Duodenal mucosa (tissue), 2 donors: ENCODE measurements around the gene WNT11.

Experiments used
- H3K27ac ChIP-seq: one replicate; pipeline ENCODE4 v1.7.0; 2013; ENCODE audit warnings: low read depth, low read length
- H3K27me3 ChIP-seq, 2 donors: one replicate each; pipeline ENCODE4 v1.7.0; 2013; ENCODE audit warnings: low read length in 2 of 2, control low read depth in 1 of 2; ENCODE audit not compliant: insufficient read depth in 2 of 2, control insufficient read depth in 1 of 2
- H3K36me3 ChIP-seq, 2 donors: one replicate each; pipeline ENCODE4 v1.7.0; 2013; ENCODE audit warnings: low read length in 2 of 2, control low read depth in 1 of 2; ENCODE audit not compliant: insufficient read depth in 2 of 2, control insufficient read depth in 1 of 2
- H3K4me1 ChIP-seq, 2 donors: one replicate each; pipeline ENCODE4 v1.7.0; 2013; ENCODE audit warnings: low read length in 2 of 2, control low read depth in 1 of 2; ENCODE audit not compliant: insufficient read depth in 2 of 2, control insufficient read depth in 1 of 2
- H3K4me3 ChIP-seq, 2 donors: one replicate each; pipeline ENCODE4 v1.7.0; 2013; ENCODE audit warnings: low read length in 2 of 2, low read depth in 1 of 2
- H3K9ac ChIP-seq, 2 donors: one replicate each; pipeline ENCODE4 v1.7.0; 2013; ENCODE audit warnings: low read length in 2 of 2, low read depth in 1 of 2
- H3K9me3 ChIP-seq, 2 donors: one replicate each; pipeline ENCODE4 v1.7.0; 2013; ENCODE audit warnings: low read length in 2 of 2, control low read depth in 1 of 2; ENCODE audit not compliant: control insufficient read depth in 1 of 2

Gene WNT11

DNA sequence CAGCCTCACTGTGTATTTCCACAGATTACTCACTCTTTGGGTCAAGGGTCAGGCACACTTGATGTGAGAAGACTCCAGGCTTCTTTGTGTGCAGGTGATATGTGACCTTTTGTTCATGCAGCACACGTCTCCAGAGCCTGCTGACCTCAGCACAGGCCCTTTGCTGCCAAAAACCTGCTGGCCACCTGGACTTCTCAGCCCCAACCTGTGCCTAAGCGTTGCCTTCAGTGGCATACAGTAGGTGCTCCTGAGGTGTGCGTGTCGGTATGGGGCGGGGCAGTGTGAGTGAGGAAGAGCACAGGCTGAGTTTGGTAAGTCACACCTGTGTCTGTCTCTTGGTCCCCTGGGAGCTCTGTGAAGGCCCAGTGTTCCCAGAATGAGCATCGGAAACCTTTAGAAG is 58.1 kb downstream of the WNT11 start:
- no peaks in the 10 kb centered on the region for H3K9me3 ChIP-seq
- peak overlapping the region; percentile 55 for H3K27ac ChIP-seq
- peaks cover 40% of the 10 kb centered on the region in 2 donors for H3K4me1 ChIP-seq
- H3K9ac ChIP-seq = peak overlapping the region; percentile 36 to 67
- no peak overlapping the region for H3K4me3 ChIP-seq
- H3K27me3 ChIP-seq = no peaks in the 10 kb centered on the region
- H3K36me3 ChIP-seq = peaks cover 1 to 3% of the 10 kb centered on the region in 2 donors

GRCh38 chr11:76147106-76147740 is 59.1 kb downstream of the WNT11 start:
- Histone ChIP-seq H3K27me3 (no peaks in the 10 kb centered on the region), H3K36me3 (peaks cover 9 to 10% of the 10 kb centered on the region in 2 donors), H3K27ac (peak overlapping the region; percentile 34), H3K4me1 (peaks cover 30 to 31% of the 10 kb centered on the region in 2 donors), H3K9ac (peak overlapping the region; percentile 9 to 37), H3K4me3 (peak overlapping the region in 1 of 2 donors; percentile 0), H3K9me3 (no peaks in the 10 kb centered on the region)

DNA sequence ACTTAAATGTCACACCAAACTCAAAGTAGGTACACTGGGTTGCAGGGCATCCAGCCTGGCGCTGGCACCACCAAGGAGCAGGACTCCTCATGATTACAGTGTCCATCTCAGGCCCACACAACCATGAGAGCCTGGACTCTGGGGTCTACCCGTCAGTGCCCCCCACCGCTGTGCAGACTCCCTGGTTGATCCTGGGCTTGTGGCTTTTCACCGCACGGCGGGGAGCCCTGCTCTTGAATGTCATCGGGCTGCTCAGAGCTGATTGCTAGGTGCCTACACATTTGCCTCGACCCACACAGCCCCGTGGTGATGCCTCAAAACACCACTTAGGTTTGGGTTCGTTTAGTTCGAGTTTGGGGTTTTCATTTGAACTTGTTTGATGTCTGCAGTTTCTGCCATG is 63.0 kb downstream of the WNT11 start:
- H3K27ac ChIP-seq = no peak overlapping the region
- H3K9ac ChIP-seq = no peak overlapping the region
- no peaks in the 10 kb centered on the region for H3K27me3 ChIP-seq
- H3K9me3 ChIP-seq = no peaks in the 10 kb centered on the region
- no peak overlapping the region for H3K4me3 ChIP-seq
- peaks cover 21 to 22% of the 10 kb centered on the region in 2 donors for H3K36me3 ChIP-seq
- peaks cover 11 to 15% of the 10 kb centered on the region in 2 donors for H3K4me1 ChIP-seq

GRCh38 chr11:76141901-76142588 is 64.3 kb downstream of the WNT11 start:
- Histone ChIP-seq H3K36me3 (peaks cover 21 to 22% of the 10 kb centered on the region in 2 donors), H3K4me3 (no peak overlapping the region), H3K4me1 (peaks cover 5 to 6% of the 10 kb centered on the region in 2 donors), H3K9ac (no peak overlapping the region), H3K27me3 (no peaks in the 10 kb centered on the region), H3K9me3 (no peaks in the 10 kb centered on the region), H3K27ac (no peak overlapping the region)

GRCh38 chr11:76140912-76141574 is 65.3 kb downstream of the WNT11 start:
- Histone ChIP-seq H3K9ac (no peak overlapping the region), H3K27me3 (no peaks in the 10 kb centered on the region), H3K36me3 (peaks cover 21 to 22% of the 10 kb centered on the region in 2 donors), H3K4me3 (no peak overlapping the region), H3K27ac (no peak overlapping the region), H3K9me3 (no peaks in the 10 kb centered on the region), H3K4me1 (no peaks in the 10 kb centered on the region)

- Histone ChIP-seq H3K27ac (no peak overlapping the region), H3K4me1 (no peaks in the 10 kb centered on the region), H3K9me3 (no peaks in the 10 kb centered on the region), H3K9ac (no peak overlapping the region), H3K27me3 (no peaks in the 10 kb centered on the region), H3K36me3 (peaks cover 19 to 22% of the 10 kb centered on the region in 2 donors), H3K4me3 (no peak overlapping the region)
These were observed 67.0 kb downstream of the WNT11 start for GRCh38 chr11:76139314-76139713.
